ENCODE data around the gene DNPEP. TPM values are rescaled to one million over a fixed set of nuclear protein-coding genes. Genes with fewer than 3 reads are reported as not detected.

The DNPEP gene
- total RNA-seq, 1 experiment from 2014 or later: 69.2 TPM

GRCh38 chr2:219388907-219389156 is 1.1 kb upstream of the DNPEP start:
- Histone ChIP-seq H3K27me3 (replicated peaks; ENCODE audit: insufficient read depth, low read depth, low read length, poor library complexity) (no peaks in the 10 kb centered on the region), H3K9me3 (ENCODE audit: low read depth, low read length, poor library complexity, severe bottlenecking) (no peaks in the 10 kb centered on the region), H3K27ac (ENCODE audit: low read depth, low read length, poor library complexity, severe bottlenecking) (peak overlapping the region; percentile 41), H3K4me1 (ENCODE audit: insufficient read depth, low read length, poor library complexity, severe bottlenecking) (no peaks in the 10 kb centered on the region), H3K4me3 (ENCODE audit: low read depth, low read length, poor library complexity, severe bottlenecking) (peak overlapping the region; percentile 27), H3K36me3 (ENCODE audit: insufficient read depth, low read length, poor library complexity, severe bottlenecking) (peaks cover 13% of the 10 kb centered on the region)
- intact Hi-C loops (cut with micrococcal nuclease; ENCODE audit: unreplicated experiment): no loop called here
- CTCF ChIA-PET: interaction anchor here (0.6 to 2.1 kb wide), 3 partner anchors 72 to 141 kb away, joined by 3 to 19 read pairs (median 4); no protein-coding TSS in a partner anchor
- DNase-seq (ENCODE audit: low spot score): no peak
- BruUV-seq (replicated peaks): no TSS peak
- no peak for TF ChIP-seq EZH2 (IDR thresholded peaks at IDR 0.05; ENCODE audit: borderline replicate concordance, low read depth, low read length, poor library complexity, severe bottlenecking)
- TF ChIP-seq CTCF (conservative IDR thresholded peaks at IDR 0.05; ENCODE audit: low read depth, low read length): no peak
- POLR2A ChIA-PET (ENCODE audit: low non-redundant PET): no interaction called here

DNA sequence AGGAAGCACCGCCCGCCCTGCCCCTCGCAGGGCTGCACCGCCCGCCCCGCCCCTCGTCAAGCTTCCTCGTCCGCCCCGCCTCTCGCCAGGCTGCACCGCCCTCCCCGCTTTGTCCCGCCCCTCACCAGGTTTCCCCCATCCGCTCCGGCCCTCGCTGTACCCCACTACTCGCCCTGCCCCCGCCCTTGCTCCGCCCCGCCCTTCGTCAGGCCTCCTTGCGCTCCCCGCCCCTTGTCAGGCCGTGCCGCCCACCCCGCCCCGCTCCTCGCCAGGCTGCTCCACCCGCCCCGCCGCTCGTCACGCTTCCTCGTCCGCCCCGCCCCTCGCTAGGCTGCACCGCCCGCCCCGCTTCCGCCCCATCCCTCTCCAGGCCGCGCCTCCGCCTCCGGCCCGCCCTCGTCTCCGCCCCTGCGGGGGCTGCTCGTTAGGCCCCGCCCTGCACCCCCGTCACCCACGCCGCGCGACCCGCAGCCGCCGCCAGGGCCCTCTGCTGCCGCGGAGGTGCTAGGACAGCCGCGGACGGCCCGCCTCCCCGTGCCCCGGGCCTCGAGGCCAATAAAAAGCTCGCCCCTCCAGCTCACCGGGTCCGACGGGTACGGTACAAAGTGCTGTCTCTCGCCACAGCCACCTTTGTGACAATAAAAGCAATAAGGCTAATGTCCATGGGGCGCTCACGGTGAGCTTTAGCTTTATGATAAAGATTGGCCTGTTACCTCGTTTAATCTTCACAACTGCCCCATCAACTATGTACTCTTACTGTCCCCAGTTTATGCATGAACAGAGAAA is 602 bp upstream of the DNPEP start:
- H3K27ac ChIP-seq (ENCODE audit: low read depth, low read length, poor library complexity, severe bottlenecking): peak overlapping the region; percentile 41
- no TSS peak for BruUV-seq (replicated peaks)
- peak; percentile 96 for DNase-seq (ENCODE audit: low spot score)
- peaks cover 13% of the 10 kb centered on the region for H3K36me3 ChIP-seq (ENCODE audit: insufficient read depth, low read length, poor library complexity, severe bottlenecking)
- ChIA-PET CTCF (interaction anchor here (0.6 to 2.1 kb wide), 8 partner anchors 18 to 214 kb away, joined by 3 to 19 read pairs (median 6); no protein-coding TSS in a partner anchor), POLR2A (ENCODE audit: low non-redundant PET) (interaction anchor here (0.6 kb wide), 4 partner anchors 181 to 757 kb away, joined by 3 to 12 read pairs (median 7); partner anchors contain the start of gene CDK5R2)
- TF ChIP-seq CTCF (conservative IDR thresholded peaks at IDR 0.05; ENCODE audit: low read depth, low read length) (peak; percentile 59), EZH2 (IDR thresholded peaks at IDR 0.05; ENCODE audit: borderline replicate concordance, low read depth, low read length, poor library complexity, severe bottlenecking) (no peak)
- H3K27me3 ChIP-seq (replicated peaks; ENCODE audit: insufficient read depth, low read depth, low read length, poor library complexity): no peaks in the 10 kb centered on the region
- intact Hi-C loops (cut with micrococcal nuclease; ENCODE audit: unreplicated experiment): no loop called here
- no peaks in the 10 kb centered on the region for H3K4me1 ChIP-seq (ENCODE audit: insufficient read depth, low read length, poor library complexity, severe bottlenecking)
- H3K9me3 ChIP-seq (ENCODE audit: low read depth, low read length, poor library complexity, severe bottlenecking): no peaks in the 10 kb centered on the region
- peak overlapping the region; percentile 27 for H3K4me3 ChIP-seq (ENCODE audit: low read depth, low read length, poor library complexity, severe bottlenecking)

DNA sequence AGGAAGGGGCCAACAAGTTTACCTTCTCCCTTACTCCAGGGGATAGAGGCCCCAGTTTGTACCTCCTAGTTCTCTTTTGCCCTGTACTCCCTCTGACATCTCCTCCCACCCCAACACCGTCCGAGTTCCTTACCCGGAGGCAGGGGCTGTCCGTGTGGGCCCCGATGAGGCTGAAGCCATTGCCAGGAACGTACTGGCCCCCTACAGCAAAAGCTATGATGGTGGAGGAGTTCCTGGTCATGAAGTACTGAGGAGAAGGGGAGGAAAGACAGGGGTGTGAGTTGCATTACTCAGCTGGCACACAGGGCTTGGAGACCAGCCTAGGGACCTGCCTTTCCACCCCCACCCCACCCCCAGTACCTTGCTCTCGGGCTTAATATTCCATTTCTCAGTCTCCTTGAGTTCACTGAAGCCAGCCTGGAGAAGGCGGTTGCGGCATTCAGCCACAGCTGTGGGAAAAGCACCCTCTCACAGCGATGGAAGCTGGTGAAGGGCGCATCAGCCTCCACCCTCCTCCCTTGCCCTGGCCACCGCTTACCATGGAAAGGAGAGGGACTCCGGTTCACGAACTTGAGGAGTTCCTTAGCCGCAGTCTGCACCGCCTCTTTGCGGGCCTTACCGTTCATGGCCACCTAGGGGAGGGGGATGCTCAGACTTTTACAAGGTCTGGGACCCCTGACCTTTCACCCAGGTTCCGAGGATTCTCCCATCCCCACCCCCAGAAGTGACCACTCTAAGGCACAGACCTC is 1.0 kb downstream of the DNPEP start:
- Histone ChIP-seq H3K27ac (ENCODE audit: low read depth, low read length, poor library complexity, severe bottlenecking) (peak overlapping the region; percentile 78), H3K4me1 (ENCODE audit: insufficient read depth, low read length, poor library complexity, severe bottlenecking) (no peaks in the 10 kb centered on the region), H3K27me3 (replicated peaks; ENCODE audit: insufficient read depth, low read depth, low read length, poor library complexity) (no peaks in the 10 kb centered on the region), H3K36me3 (ENCODE audit: insufficient read depth, low read length, poor library complexity, severe bottlenecking) (peaks cover 13% of the 10 kb centered on the region), H3K4me3 (ENCODE audit: low read depth, low read length, poor library complexity, severe bottlenecking) (peak overlapping the region; percentile 62), H3K9me3 (ENCODE audit: low read depth, low read length, poor library complexity, severe bottlenecking) (no peaks in the 10 kb centered on the region)
- ChIA-PET CTCF (interaction anchor here (1.1 kb wide), 1 partner anchor 92 kb away, joined by 7 read pairs; no protein-coding TSS in a partner anchor), POLR2A (ENCODE audit: low non-redundant PET) (no interaction called here)
- intact Hi-C loops (cut with micrococcal nuclease; ENCODE audit: unreplicated experiment): no loop called here
- peak; percentile 14 for DNase-seq (ENCODE audit: low spot score)
- BruUV-seq (replicated peaks): no TSS peak
- TF ChIP-seq EZH2 (IDR thresholded peaks at IDR 0.05; ENCODE audit: borderline replicate concordance, low read depth, low read length, poor library complexity, severe bottlenecking): no peak
- no peak for TF ChIP-seq CTCF (conservative IDR thresholded peaks at IDR 0.05; ENCODE audit: low read depth, low read length)

Data from A673 (cell line).